ENCODE measurements around the gene MEGF11.

- TF ChIP-seq CTCF (IDR thresholded peaks at IDR 0.05), result no peak
- TF ChIP-seq POLR2A (IDR thresholded peaks at IDR 0.05), result no peak
These were observed 322.3 kb downstream of the MEGF11 start for GRCh38 chr15:65931221-65931620.
